HUDEP-2 (cell line): ENCODE measurements around the gene TMEM209.
"Not testable (repeated sequence)": the region's sequence is repeated elsewhere in the genome, so short reads cannot be mapped to it uniquely, and the experiment has no call there.

Experiments
- DNase-seq, 76 experiments: peaks; one replicate each; lab custom pipeline; 2025; ENCODE audit not compliant: unreplicated experiment in 76 of 76; lab: John Stamatoyannopoulos, UW

TMEM209 gene

DNA sequence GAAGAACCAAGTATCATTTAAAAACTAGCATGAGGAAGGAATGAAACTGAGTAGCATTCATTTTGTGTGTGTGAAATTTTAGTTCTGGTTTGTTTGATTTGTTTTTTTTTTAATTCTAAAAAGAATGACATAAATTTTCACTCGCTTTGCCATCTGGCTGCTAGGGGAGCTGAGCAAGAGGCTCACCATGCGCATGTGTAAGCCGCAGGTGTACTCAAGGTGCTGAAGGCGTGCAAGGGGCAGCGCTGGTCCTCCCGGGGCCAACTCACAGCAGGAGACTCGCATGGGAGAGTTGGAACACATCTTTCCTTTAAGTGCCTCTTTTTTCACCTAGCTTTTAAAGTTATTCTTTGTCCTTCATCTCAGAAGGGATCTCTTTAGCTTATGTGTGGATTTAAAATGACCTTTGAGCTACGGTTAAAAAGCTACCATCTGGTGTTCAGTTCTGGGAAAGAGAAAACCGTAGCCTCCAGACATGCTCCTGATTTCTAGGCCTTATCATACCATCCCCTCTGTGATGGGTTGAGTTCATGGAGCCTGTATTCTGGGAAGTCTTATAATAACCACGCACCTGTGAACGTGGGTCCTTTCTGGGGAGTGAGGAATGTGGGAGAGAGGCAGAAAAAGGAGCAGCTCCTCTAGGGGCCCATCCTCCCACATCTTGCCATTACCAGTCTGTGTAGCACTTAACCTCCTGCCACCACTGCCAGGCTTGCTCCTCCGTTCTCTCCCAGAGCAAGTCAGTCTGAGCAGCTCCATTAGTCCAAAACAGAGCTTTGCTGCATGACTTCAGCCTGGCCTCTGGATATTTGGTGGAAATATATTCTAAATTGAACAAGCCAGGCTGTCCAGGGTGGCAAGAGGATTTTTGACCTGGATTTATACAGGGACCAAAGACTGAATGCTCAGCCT, 73.0 kb downstream of the TMEM209 start:
- DNase-seq: no peak

DNA sequence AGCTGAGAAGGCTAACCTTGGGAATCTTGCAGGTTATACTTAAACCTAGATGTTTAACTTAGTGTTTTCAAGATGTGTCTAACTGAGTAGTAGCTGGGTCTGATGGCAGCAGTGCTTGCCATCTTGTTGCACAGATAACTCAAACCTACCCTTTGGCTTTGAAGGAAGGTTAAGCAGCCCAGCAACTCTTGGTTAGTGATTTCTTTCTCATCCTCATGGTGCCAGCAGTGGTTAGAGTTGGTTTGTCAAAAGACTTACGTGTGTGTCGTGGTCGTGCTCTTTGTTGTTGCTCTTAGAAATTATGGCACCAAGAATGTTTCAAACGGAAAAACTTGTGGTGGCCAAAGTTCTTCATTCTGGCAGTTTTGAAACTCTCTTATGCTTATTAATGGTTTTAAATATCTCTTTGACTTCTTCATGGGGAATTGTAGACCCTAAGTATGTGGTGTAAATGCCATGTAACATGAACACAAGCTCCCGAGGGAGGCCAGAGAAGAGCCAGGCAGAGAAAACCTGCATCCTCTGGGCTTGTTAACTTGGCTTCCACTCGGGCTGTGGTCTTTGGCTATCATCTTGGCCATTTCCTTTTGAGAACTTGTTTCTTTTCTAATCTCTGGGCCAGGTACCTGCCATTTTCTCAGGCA, 73.9 kb downstream of the TMEM209 start:
- no peak for DNase-seq

DNA sequence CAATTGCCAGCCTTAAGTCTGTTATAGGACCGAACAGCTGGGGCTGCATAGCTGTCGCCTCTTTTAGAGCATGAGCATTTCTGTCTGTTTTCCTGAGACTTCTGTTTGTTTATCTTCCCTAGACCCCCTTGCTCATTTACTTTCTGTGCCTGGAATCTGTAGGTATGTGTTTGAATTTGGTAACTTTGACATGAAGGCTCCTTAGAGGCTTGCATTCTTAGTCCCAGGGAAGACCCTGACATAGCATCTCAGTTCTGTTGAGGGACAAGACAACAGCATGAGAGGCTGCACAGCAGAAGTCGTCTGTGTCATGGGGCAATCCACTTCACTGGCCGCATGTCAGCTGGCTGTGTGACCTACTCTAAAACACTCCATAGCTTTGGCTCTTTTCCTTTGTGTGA, 76.2 kb downstream of the TMEM209 start:
- no peak for DNase-seq

DNA sequence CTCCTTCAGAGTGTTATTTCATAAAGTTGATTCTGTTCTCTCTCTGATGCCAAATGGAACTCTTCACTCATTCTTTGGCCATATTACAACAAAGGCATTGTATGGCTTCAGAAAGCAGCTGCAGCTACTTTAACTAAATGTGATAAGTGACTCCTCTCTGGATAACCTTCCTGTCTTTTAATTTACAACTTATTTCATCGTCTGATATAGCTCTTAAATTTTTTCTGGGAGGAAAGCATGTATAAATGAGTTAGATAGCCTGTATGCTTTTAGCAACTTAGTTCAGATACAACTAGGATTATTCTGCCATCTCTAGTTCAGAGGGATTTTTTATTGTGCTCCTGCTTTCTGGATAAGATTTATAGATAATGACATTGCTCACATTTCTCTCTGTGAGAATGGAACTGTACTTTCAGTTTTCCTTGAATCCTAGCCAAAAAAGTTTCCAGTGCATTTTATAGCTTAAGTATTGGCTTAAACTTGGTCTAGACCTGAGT, 77.3 kb downstream of the TMEM209 start:
- DNase-seq: peak in 1 of 76 experiments; percentile 23

DNA sequence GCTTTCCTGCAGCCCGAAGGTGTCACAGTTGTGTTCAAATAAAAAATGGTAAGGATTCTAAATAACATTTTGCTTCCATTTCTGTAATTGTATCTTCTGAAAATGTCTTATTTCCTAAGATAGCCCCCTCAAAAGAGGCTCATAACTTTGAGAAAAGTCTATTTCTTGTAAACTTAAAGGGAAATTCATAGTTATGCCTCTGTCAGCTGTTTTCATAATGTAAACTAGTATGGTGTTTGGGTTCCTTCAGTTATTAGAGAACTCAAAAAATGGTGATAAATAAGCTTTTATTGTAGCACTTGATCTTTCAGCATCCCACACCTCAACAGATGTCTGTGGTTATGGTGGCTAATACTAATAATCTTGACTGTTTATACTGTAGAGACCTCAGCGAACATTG, 77.8 kb downstream of the TMEM209 start:
- DNase-seq: no peak

DNA sequence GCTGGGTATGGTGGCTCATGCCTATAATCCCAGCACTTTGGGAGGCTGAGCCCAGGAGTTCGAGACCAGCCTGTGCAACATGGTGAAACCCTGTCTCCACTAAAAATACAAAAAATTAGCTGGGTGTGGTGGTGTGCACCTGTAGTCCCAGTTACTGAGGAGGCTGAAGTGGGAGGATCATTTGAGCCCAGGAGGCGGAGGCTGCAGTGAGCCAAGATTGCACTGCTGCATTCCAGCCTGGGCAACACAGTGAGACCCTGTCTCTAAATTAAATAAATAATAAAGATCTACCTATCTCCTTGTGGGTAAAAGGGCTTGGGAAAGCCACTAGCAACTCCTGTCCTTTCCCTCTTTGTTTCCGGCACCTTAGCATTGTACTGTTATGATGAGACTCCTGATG, 78.4 kb downstream of the TMEM209 start:
- DNase-seq: not testable (repeated sequence)

DNA sequence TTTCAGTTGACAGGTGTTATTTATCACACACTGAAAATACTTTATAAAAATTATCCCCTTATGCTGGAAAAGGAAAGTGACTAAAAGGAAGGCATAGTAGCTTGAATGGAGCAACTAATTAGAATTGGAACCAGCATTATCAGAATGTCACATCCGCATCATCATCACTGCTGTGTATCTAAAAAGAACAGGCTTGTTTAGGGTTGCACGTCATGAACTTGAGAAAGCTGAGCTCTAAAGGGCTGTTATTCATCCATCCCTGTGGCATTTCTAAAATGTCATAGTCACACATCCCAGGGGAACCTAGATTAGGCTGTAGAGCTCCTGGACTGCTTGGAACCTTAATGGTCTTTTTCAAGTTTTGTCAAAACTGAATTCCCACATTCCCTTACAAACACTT, 80.5 kb downstream of the TMEM209 start:
- DNase-seq: no peak

DNA sequence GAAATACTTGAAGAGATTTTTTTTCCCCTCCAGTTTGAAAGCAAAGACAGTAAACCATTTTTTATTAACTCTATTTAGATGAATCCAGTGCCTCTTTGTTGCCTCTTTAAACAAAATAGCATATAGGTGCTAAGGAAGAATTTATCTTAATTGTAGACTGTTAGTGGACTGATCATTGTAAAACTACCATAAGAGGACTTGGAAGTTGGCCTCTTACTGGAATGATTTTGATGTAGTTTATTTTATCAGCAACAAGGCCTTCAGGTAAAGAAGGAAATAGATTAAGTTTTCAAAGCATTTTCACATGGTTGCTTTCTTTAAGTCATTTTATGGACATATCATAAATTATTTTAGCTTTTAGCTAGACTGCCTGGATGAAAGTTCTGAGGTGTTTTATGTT, 81.7 kb downstream of the TMEM209 start:
- DNase-seq: no peak

DNA sequence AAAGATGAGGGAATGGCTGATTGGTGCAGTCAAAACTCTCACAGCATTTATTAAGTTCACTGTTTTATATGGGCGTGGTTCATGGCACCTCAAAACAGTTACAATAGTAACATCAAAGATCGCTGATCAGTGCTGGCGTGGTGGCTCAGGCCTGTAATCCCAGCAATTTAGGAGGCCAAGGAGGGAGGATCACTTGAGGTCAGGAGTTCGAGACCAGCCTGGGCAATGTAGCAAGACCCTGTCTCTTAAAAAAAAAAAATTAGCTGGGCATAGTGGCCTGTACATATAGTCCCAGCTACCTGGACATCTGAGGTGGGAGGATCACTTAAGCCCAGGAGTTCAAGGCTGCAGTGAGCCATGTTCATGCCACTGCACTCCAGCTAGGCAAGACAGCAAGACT, 86.4 kb downstream of the TMEM209 start:
- no peak for DNase-seq

DNA sequence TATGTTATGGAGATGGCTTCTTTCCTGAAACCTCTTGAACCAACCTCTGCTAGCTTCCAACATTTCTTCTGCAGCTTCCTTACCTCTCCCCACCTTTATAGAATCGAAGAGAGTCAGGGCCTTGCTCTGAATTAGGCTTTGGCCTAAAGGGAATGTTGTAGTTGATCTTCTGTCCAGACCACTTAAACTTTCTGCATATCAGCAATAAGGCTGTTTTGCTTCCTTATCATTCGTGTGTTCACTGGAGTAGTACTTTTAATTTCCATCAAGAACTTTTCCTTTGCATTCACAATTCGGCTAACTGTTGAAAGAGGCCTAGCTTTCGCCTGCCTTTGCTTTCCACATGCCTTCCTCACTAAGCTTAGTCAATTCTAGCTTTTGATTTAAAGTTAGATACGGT, 86.9 kb downstream of the TMEM209 start:
- no peak for DNase-seq

DNA sequence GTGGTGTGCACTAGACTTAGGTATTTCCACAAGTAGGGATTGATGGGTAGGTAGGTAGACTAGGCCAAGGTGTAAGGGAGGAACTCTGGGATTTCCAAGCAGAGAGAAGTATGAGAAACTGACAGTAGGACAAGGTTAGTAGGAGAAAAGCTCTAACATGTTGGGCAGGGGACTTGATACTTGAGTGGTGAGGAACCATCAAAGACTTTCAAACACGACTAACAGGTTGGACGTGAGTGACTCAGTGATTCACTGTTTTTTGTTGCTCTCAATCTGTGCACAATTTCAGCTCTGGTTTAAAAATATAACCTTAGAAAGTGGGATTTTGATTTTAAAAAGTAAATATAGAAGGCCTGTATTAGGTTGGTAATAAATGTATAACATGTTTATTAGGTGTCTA, 90.4 kb downstream of the TMEM209 start:
- no peak for DNase-seq
